Pancreas (tissue), 10 donors: Measurements from ENCODE around the gene HMGXB4. TPM values are rescaled to one million over a fixed set of nuclear protein-coding genes. Genes with fewer than 3 reads are reported as not detected.

Experiments
- ATAC-seq, 4 donors: fragments of 200-7000 bp; cut with Tn5 transposase; one replicate each; pipeline versions ENCODE4 v1.8.0 to v1.9.1; 2020; ENCODE audit warnings: mild to moderate bottlenecking in 4 of 4, moderate library complexity in 4 of 4
- DNase-seq, 6 donors: peaks; one replicate each; pipeline ENCODE4 v3.0.0-alpha.2; 2020
- FAIRE-seq: peaks from 2 replicates; lab custom pipeline; 2012; peaks lifted over from hg19 to GRCh38; lab: Jason Lieb, UNC
- H3K27ac ChIP-seq, 4 donors: fragments of 200-600 bp; sonication (generic); 1 replicate in 3 of 4; 2 replicates in 1 of 4; pipeline versions ENCODE4 v1.5.0 to v1.8.0; 2020
- H3K27me3 ChIP-seq, 4 donors: fragments of 200-600 bp; one replicate each; pipeline ENCODE4 v1.8.0; 2021
- H3K36me3 ChIP-seq, 3 donors: fragments of 200-600 bp; sonication (generic) in 1 of 3; one replicate each; pipeline versions ENCODE4 v1.5.0 to v1.8.0; 2020 to 2021
- H3K4me1 ChIP-seq, 3 donors: fragments of 200-600 bp; one replicate each; pipeline ENCODE4 v1.8.0; 2021
- H3K4me3 ChIP-seq, 4 donors: fragments of 200-600 bp; sonication (generic) in 2 of 4; one replicate each; pipeline versions ENCODE4 v1.5.0 to v1.8.0; 2020 to 2021
- H3K9me3 ChIP-seq, 4 donors: fragments of 200-600 bp; one replicate each; pipeline ENCODE4 v1.8.0; 2021
- CTCF ChIP-seq, 4 donors: fragments of 200-600 bp; sonication (generic) in 3 of 4; IDR thresholded peaks; one replicate each; pipeline versions ENCODE4 v1.5.0 to v1.8.0; 2021; ENCODE audit warnings: antibody characterized with exemption in 4 of 4
- WGBS, 2 donors: extraction: QIAGEN DNeasy Blood & Tissue Kit; methylation state at CpG; one replicate each; pipeline ENCODE4 v1.1.7; 2013; 5-methylcytosine and 5-hydroxymethylcytosine counted together
- intact Hi-C, 3 donors: fragments of 100-400 bp; cut with DNase I; formaldehyde crosslinking; loops; one replicate each; pipeline versions ENCODE4 v1.11.1 to v1.14.2; 2022
- polyA plus RNA-seq, 2 donors: library from polyadenylated mRNA; stranded (reverse); fragments of 200-250 nt; gene quantifications; one replicate each; pipeline ENCODE4 v1.2.3, GENCODE V29; 2013
- total RNA-seq, 6 donors: library from RNA; stranded (reverse); fragmentation: NEBNext Ultra II Directional in 4 of 6; extraction: Animal tissue kit (Norgen Biotek cat#: 25700) in 4 of 6; gene quantifications; one replicate each; pipeline versions ENCODE4 v1.2.1 to v1.2.4, GENCODE V29; 2021 to 2023
- donor health status: healthy with polysubstance abuse.
- donor health status: DM: no; HTN: no; CAD: no; lungs with moderate emphysema.
- donor health status: DM: no; HTN: no; CAD: no.
- donor health status: control.
- donor health status: control.
- donor health status: Bipolar disorder and iron deficiency.
- donor health status: DM: yes; HTN: yes; CAD: no.
- donor health status: DM: no; HTN: no; CAD: no.
- donor health status: DM: no; HTN: no; CAD: no.
- donor health status: DM: yes; HTN: yes; CAD: no.

Gene HMGXB4
- total and polyA plus RNA-seq, 8 donors = 4.8 to 10.1 (median 6.0) TPM

GRCh38 chr22:35318346-35319215 lies 61.3 kb downstream of the HMGXB4 start:
- intact Hi-C loops = no loop called here
- DNase-seq = peak in 1 of 6 donors; percentile 46
- Histone ChIP-seq H3K27me3 (no peaks in the 10 kb centered on the region), H3K27ac (no peak overlapping the region), H3K4me3 (no peak overlapping the region), H3K4me1 (peaks cover 0 to 2% (median 0%) of the 10 kb centered on the region in 3 donors), H3K36me3 (peaks cover 0 to 26% (median 5%) of the 10 kb centered on the region in 3 donors), H3K9me3 (no peaks in the 10 kb centered on the region)
- no peak for TF ChIP-seq CTCF (IDR thresholded peaks at IDR 0.05)
- no peak for ATAC-seq
- 88 to 92% methylated on average over 24 of the region's 24 CpGs for WGBS, 2 donors
- FAIRE-seq = no peak

GRCh38 chr22:35319244-35319985 lies 62.1 kb downstream of the HMGXB4 start:
- WGBS, 2 donors = 92% methylated on average over 18 of the region's 18 CpGs
- Histone ChIP-seq H3K4me3 (no peak overlapping the region), H3K4me1 (no peaks in the 10 kb centered on the region), H3K36me3 (peaks cover 0 to 34% (median 9%) of the 10 kb centered on the region in 3 donors), H3K9me3 (no peaks in the 10 kb centered on the region), H3K27ac (no peak overlapping the region), H3K27me3 (no peaks in the 10 kb centered on the region)
- DNase-seq (peak in 1 of 6 donors; percentile 38), ATAC-seq (no peak), FAIRE-seq (no peak)
- intact Hi-C loops = no loop called here
- TF ChIP-seq CTCF (IDR thresholded peaks at IDR 0.05) = no peak

GRCh38 chr22:35322126-35322525 lies 64.8 kb downstream of the HMGXB4 start:
- ATAC-seq = no peak
- DNase-seq = no peak
- intact Hi-C loops = no loop called here
- Histone ChIP-seq H3K27me3 (no peaks in the 10 kb centered on the region), H3K4me3 (no peak overlapping the region), H3K36me3 (peaks cover 3 to 52% (median 12%) of the 10 kb centered on the region in 3 donors), H3K27ac (no peak overlapping the region), H3K4me1 (no peaks in the 10 kb centered on the region), H3K9me3 (no peaks in the 10 kb centered on the region)
- WGBS, 2 donors = 92 to 95% methylated on average over 10 of the region's 10 CpGs
- TF ChIP-seq CTCF (IDR thresholded peaks at IDR 0.05) = no peak
- no peak for FAIRE-seq

- Histone ChIP-seq H3K36me3 (peaks cover 3 to 57% (median 16%) of the 10 kb centered on the region in 3 donors), H3K9me3 (no peaks in the 10 kb centered on the region), H3K27me3 (no peaks in the 10 kb centered on the region), H3K4me3 (no peak overlapping the region), H3K27ac (no peak overlapping the region), H3K4me1 (no peaks in the 10 kb centered on the region)
- no peak for DNase-seq
- intact Hi-C loops = no loop called here
- 87% methylated on average over 15 of the region's 15 CpGs for WGBS, 2 donors
- no peak for FAIRE-seq
- no peak for ATAC-seq
- no peak for TF ChIP-seq CTCF (IDR thresholded peaks at IDR 0.05)
Observed at GRCh38 chr22:35322893-35323292, 65.6 kb downstream of the HMGXB4 start.
